H1 (cell line): Measurements from ENCODE around the gene ZFAND3. TPM values are rescaled to one million over a fixed set of nuclear protein-coding genes. Genes with fewer than 3 reads are reported as not detected.

ENCODE experiments used
- CTCF ChIA-PET: fragments of 300-600 bp; sonication (Branson Sonifier 250); formaldehyde crosslinking; loops from one replicate; lab custom pipeline; 2021; ENCODE audit not compliant: partially characterized antibody; lab: Charles Lee
- POLR2A ChIA-PET: fragments of 300-600 bp; sonication (Branson Sonifier 250); formaldehyde crosslinking; loops from one replicate; lab custom pipeline; 2021; ENCODE audit warnings: inconsistent platforms; ENCODE audit not compliant: partially characterized antibody; lab: Charles Lee
- DNase-seq, 2 experiments: peaks; one replicate each; pipeline versions ENCODE4 v3.0.0 to v3.0.0-alpha.2; 2010 to 2022; ENCODE audit warnings: low spot score in 2 of 2, low read depth in 1 of 2, mixed read lengths in 1 of 2
- FAIRE-seq: peaks from 2 replicates; lab custom pipeline; 2011; peaks lifted over from hg19 to GRCh38; lab: Jason Lieb, UNC
- H2AFZ ChIP-seq: 2 replicates; pipeline ENCODE4 v1.8.1; 2012; ENCODE audit warnings: low read length, inconsistent platforms
- H2AK5ac ChIP-seq: 2 replicates; pipeline ENCODE4 v1.6.1; 2013; ENCODE audit warnings: low read depth, low read length
- H2BK120ac ChIP-seq: replicated peaks from 2 replicates; pipeline ENCODE3; 2013; ENCODE audit warnings: low read depth, low read length, inconsistent platforms
- H2BK12ac ChIP-seq: 2 replicates; pipeline ENCODE4 v1.6.1; 2013; ENCODE audit warnings: low read depth, low read length
- H2BK15ac ChIP-seq: 2 replicates; pipeline ENCODE4 v1.6.1; 2013; ENCODE audit warnings: low read length
- H2BK20ac ChIP-seq: 2 replicates; pipeline ENCODE4 v1.6.1; 2013; ENCODE audit warnings: low read length
- H2BK5ac ChIP-seq: 2 replicates; pipeline ENCODE4 v1.6.1; 2013; ENCODE audit warnings: low read depth, low read length
- H3K14ac ChIP-seq: 2 replicates; pipeline ENCODE4 v1.6.1; 2013; ENCODE audit warnings: inconsistent platforms; ENCODE audit not compliant: insufficient read length
- H3K18ac ChIP-seq: 2 replicates; pipeline ENCODE4 v1.6.1; 2013; ENCODE audit warnings: low read length; ENCODE audit errors: extremely low read depth
- H3K23ac ChIP-seq: 2 replicates; pipeline ENCODE4 v1.6.1; 2013; ENCODE audit warnings: inconsistent platforms; ENCODE audit not compliant: insufficient read length
- H3K23me2 ChIP-seq: 2 replicates; pipeline ENCODE4 v1.6.1; 2013; ENCODE audit warnings: low read depth, low read length
- H3K27ac ChIP-seq: 2 replicates; pipeline ENCODE4 v1.6.1; 2011; ENCODE audit warnings: low read depth, low read length, inconsistent platforms
- H3K27me3 ChIP-seq, 4 experiments: replicated peaks in 1 of 4; 1 replicate in 1 of 4; 2 replicates in 3 of 4; pipeline versions ENCODE4 v1.6.1 to v1.8.1; 2011 to 2013; ENCODE audit warnings: low read length in 3 of 4, mild to moderate bottlenecking in 3 of 4, inconsistent platforms in 2 of 4, mixed read lengths in 2 of 4, moderate library complexity in 1 of 4; ENCODE audit not compliant: control insufficient read depth in 3 of 4, insufficient read depth in 3 of 4; ENCODE audit errors: extremely low read depth in 1 of 4
- H3K36me3 ChIP-seq, 4 experiments: 2 replicates each; pipeline versions ENCODE4 v1.6.1 to v1.8.1; 2011 to 2013; ENCODE audit warnings: mild to moderate bottlenecking in 4 of 4, low read length in 3 of 4, moderate library complexity in 2 of 4, control low read depth in 1 of 4, inconsistent platforms in 1 of 4; ENCODE audit not compliant: insufficient read depth in 4 of 4, control insufficient read depth in 2 of 4
- H3K4ac ChIP-seq: replicated peaks from 2 replicates; pipeline ENCODE3; 2013; ENCODE audit warnings: low read length, low read depth, mixed read lengths, inconsistent platforms; ENCODE audit not compliant: insufficient read length
- H3K4me1 ChIP-seq, 4 experiments: replicated peaks in 1 of 4; 1 replicate in 1 of 4; 2 replicates in 3 of 4; pipeline versions ENCODE4 v1.6.1 to v1.8.1; 2011 to 2013; ENCODE audit warnings: low read length in 3 of 4, inconsistent platforms in 2 of 4, mixed read lengths in 1 of 4; ENCODE audit not compliant: insufficient read depth in 4 of 4, control insufficient read depth in 3 of 4
- H3K4me2 ChIP-seq, 2 experiments: 2 replicates each; pipeline versions ENCODE4 v1.6.1 to v1.8.1; 2011 to 2013; ENCODE audit warnings: low read depth in 2 of 2, low read length in 2 of 2, control low read depth in 1 of 2, inconsistent platforms in 1 of 2, mild to moderate bottlenecking in 1 of 2; ENCODE audit not compliant: insufficient read depth in 1 of 2
- H3K4me3 ChIP-seq, 4 experiments: fragments of 200-600, 300-600 bp in 1 of 4; sonication (generic), shearing (Covaris generic), sonication (Bioruptor Twin) in 1 of 4; 2 replicates each; pipeline versions ENCODE4 v1.5.1 to v1.8.1; 2011 to 2016; ENCODE audit warnings: low read length in 4 of 4, low read depth in 3 of 4, control low read depth in 2 of 4, inconsistent platforms in 2 of 4, mild to moderate bottlenecking in 2 of 4, mixed read lengths in 1 of 4, moderate library complexity in 1 of 4; ENCODE audit not compliant: insufficient read depth in 2 of 4; ENCODE audit errors: extremely low read depth in 1 of 4
- H3K56ac ChIP-seq: replicated peaks from 2 replicates; pipeline ENCODE3; 2013; ENCODE audit warnings: low read depth, mild to moderate bottlenecking, mixed read lengths, low read length, inconsistent platforms; ENCODE audit not compliant: insufficient read length
- H3K79me1 ChIP-seq: 2 replicates; pipeline ENCODE4 v1.6.1; 2013; ENCODE audit warnings: low read depth, low read length, control low read depth
- H3K79me2 ChIP-seq, 2 experiments: 2 replicates each; pipeline versions ENCODE4 v1.6.1 to v1.8.1; 2012 to 2013; ENCODE audit warnings: low read length in 2 of 2, mild to moderate bottlenecking in 2 of 2, inconsistent platforms in 1 of 2; ENCODE audit not compliant: insufficient read depth in 2 of 2, control insufficient read depth in 1 of 2
- H3K9ac ChIP-seq, 4 experiments: replicated peaks in 1 of 4; 1 replicate in 1 of 4; 2 replicates in 3 of 4; pipeline versions ENCODE4 v1.6.1 to v1.8.1; 2011 to 2013; ENCODE audit warnings: low read depth in 3 of 4, low read length in 3 of 4, control low read depth in 2 of 4, mild to moderate bottlenecking in 2 of 4, moderate library complexity in 2 of 4, inconsistent platforms in 1 of 4; ENCODE audit errors: extremely low read depth in 1 of 4
- H3K9me3 ChIP-seq, 2 experiments: 2 replicates each; pipeline versions ENCODE4 v1.6.1 to v1.8.1; 2012 to 2013; ENCODE audit warnings: mild to moderate bottlenecking in 2 of 2, moderate library complexity in 2 of 2, control low read depth in 1 of 2, inconsistent platforms in 1 of 2, low read depth in 1 of 2, low read length in 1 of 2, mixed read lengths in 1 of 2; ENCODE audit not compliant: insufficient read depth in 2 of 2
- H4K20me1 ChIP-seq, 2 experiments: replicated peaks in 1 of 2; 2 replicates each; pipeline versions ENCODE3 to v1.8.1; 2011 to 2013; ENCODE audit warnings: inconsistent platforms in 2 of 2, low read length in 2 of 2, mild to moderate bottlenecking in 1 of 2; ENCODE audit not compliant: insufficient read depth in 2 of 2, control insufficient read depth in 1 of 2
- H4K5ac ChIP-seq: 2 replicates; pipeline ENCODE4 v1.6.1; 2013; ENCODE audit warnings: low read length, low read depth, mixed read lengths, inconsistent platforms; ENCODE audit not compliant: insufficient read length
- H4K8ac ChIP-seq: 2 replicates; pipeline ENCODE4 v1.8.0; 2013; ENCODE audit warnings: mild to moderate bottlenecking, moderate library complexity, low read length, inconsistent platforms; ENCODE audit not compliant: insufficient read depth; ENCODE audit errors: extremely low read depth
- H4K91ac ChIP-seq: replicated peaks from 2 replicates; pipeline ENCODE3; 2013; ENCODE audit warnings: low read length, mixed read lengths, inconsistent platforms; ENCODE audit not compliant: insufficient read length
- BACH1 ChIP-seq: IDR thresholded peaks from 2 replicates; pipeline ENCODE4 v1.6.1; 2012; ENCODE audit warnings: low read length, improper control_type of control experiment
- CEBPB ChIP-seq: IDR thresholded peaks from 2 replicates; pipeline ENCODE4 v1.6.1; 2012; ENCODE audit warnings: low read depth, low read length
- FOSL1 ChIP-seq: IDR thresholded peaks from 2 replicates; pipeline ENCODE4 v1.6.1; 2011; ENCODE audit warnings: mild to moderate bottlenecking, low read depth, low read length, moderate library complexity; ENCODE audit not compliant: insufficient read depth
- GTF2F1 ChIP-seq: IDR thresholded peaks from 2 replicates; pipeline ENCODE4 v1.6.1; 2012; ENCODE audit warnings: low read depth, low read length, improper control_type of control experiment, borderline replicate concordance
- KDM5A ChIP-seq: fragments of 200-600 bp; IDR thresholded peaks from 2 replicates; pipeline ENCODE4 v1.7.1; 2012; ENCODE audit warnings: mild to moderate bottlenecking, low read length, inconsistent platforms, mixed read lengths
- NANOG ChIP-seq: IDR thresholded peaks from 2 replicates; pipeline ENCODE4 v1.6.1; 2011; ENCODE audit warnings: low read length, low read depth, mild to moderate bottlenecking, inconsistent platforms; ENCODE audit not compliant: insufficient read depth, poor library complexity, severe bottlenecking
- POU5F1 ChIP-seq: IDR thresholded peaks from 2 replicates; pipeline ENCODE4 v1.6.1; 2011; ENCODE audit warnings: low read depth, mild to moderate bottlenecking, low read length, moderate library complexity
- RNF2 ChIP-seq: fragments of 200-900, 300-1000 bp; sonication (generic); IDR thresholded peaks from 2 replicates; pipeline ENCODE4 v1.7.1; 2016; ENCODE audit warnings: borderline replicate concordance, low read depth, mild to moderate bottlenecking, antibody characterized with exemption, low read length; ENCODE audit not compliant: poor library complexity, severe bottlenecking; ENCODE audit errors: missing control alignments
- SIN3A ChIP-seq, 2 experiments: IDR thresholded peaks in 1 of 2; conservative IDR thresholded peaks in 1 of 2; 2 replicates each; pipeline ENCODE4 v1.6.1; 2011 to 2012; ENCODE audit warnings: low read length in 2 of 2, improper control_type of control experiment in 1 of 2, low read depth in 1 of 2, mild to moderate bottlenecking in 1 of 2
- SIX5 ChIP-seq: IDR thresholded peaks from 2 replicates; pipeline ENCODE4 v1.6.1; 2011; ENCODE audit warnings: mild to moderate bottlenecking, low read depth, low read length
- SP1 ChIP-seq: IDR thresholded peaks from 2 replicates; pipeline ENCODE4 v1.6.1; 2011; ENCODE audit warnings: low read depth, low read length
- ZNF274 ChIP-seq: IDR thresholded peaks from 2 replicates; pipeline ENCODE4 v1.7.0; 2012; ENCODE audit warnings: low read length, borderline replicate concordance; ENCODE audit errors: extremely low read depth
- WGBS, 2 experiments: shearing (Covaris generic) in 1 of 2; methylation state at CpG; one replicate each; pipeline versions ENCODE4 v1.1.6 to v1.1.7; 2013 to 2015; ENCODE audit warnings: low lambda C conversion rate in 2 of 2, mixed read lengths in 2 of 2, inconsistent platforms in 1 of 2, low coverage in 1 of 2, missing lambda C conversion rate in 1 of 2; ENCODE audit not compliant: insufficient replicate concordance in 2 of 2, insufficient coverage in 1 of 2, insufficient read length in 1 of 2; ENCODE audit errors: extremely low coverage in 1 of 2, missing lambda C conversion rate in 1 of 2; 5-methylcytosine and 5-hydroxymethylcytosine counted together
- polyA plus RNA-seq, 7 experiments: library from polyadenylated mRNA; depleted of rRNA in 3 of 7; stranded (reverse) in 5 of 7; unstranded in 2 of 7; fragments of >200 nt in 5 of 7; fragments of 200-250 nt in 2 of 7; gene quantifications; 1 replicate in 5 of 7; 2 replicates in 1 of 7; 4 replicates in 1 of 7; pipeline versions ENCODE4 v1.2.1 to v1.2.3, GENCODE V29; 2011 to 2013; ENCODE audit warnings: missing spikeins in 2 of 7, mixed read lengths in 2 of 7
- total RNA-seq: library from RNA; stranded (reverse); fragmentation: NEBNext Ultra II Directional; extraction: Animal tissue kit (Norgen Biotek cat#: 25700); gene quantifications from 2 replicates; pipeline ENCODE4 v1.2.1, GENCODE V29; 2021

The ZFAND3 gene
- total and polyA plus RNA-seq, 2 of the 8 experiments (the other 6 are each of a cell fraction or from before 2014, with no cell fraction given), result 13.0 to 51.3 TPM

DNA sequence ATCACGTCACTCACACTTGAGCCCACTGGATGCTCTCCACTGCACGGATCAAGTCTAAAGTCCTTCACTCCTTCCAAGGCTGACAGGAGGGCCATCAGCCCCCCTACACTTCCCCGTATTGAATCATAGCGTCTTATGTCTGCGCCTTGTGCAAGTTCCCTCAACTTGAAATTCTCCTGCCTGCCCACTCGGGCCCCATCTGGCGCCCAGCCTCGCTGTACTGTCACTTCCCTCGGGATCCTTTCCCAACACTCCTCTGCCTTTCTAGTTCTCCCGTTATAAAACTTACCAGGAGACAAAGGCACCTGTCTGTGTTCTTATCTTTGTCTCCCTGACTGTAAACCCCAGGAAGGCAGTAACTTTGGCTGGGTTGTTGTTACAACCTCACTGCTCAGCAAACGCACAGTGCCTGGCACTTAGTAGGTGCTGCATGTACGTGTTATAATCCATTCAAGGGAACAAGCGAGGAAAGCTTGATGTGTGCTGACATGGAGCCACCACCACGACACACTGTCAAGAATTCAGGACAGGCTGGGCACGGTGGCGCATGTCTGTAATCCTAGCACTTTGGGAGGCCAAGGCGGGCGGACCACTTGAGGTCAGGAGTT lies 33.8 kb upstream of the ZFAND3 start:
- Histone ChIP-seq H2BK15ac (peak overlapping the region; percentile 88; the same call in 1 of the 2 replicates), H2AK5ac (peak overlapping the region; percentile 53), H3K18ac (no peak overlapping the region), H3K23me2 (peaks cover 12% of the 10 kb centered on the region), H4K8ac (no peak overlapping the region), H2BK12ac (peak overlapping the region; percentile 84; the same call in 1 of the 2 replicates), H3K9ac (no peak overlapping the region), H3K4me3 (no peak overlapping the region), H3K79me1 (no peaks in the 10 kb centered on the region), H4K5ac (no peak overlapping the region), H2BK20ac (no peak overlapping the region), H2BK120ac (no peak overlapping the region), H3K23ac (no peak overlapping the region), H3K9me3 (no peaks in the 10 kb centered on the region), H3K79me2 (no peaks in the 10 kb centered on the region), H3K36me3 (no peaks in the 10 kb centered on the region), H3K14ac (no peak overlapping the region), H3K27me3 (peaks cover 0 to 18% (median 14%) of the 10 kb centered on the region in 4 experiments; a peak in 6 of 7 replicates), H2BK5ac (no peak overlapping the region; the same call in 1 of the 2 replicates), H3K27ac (no peak overlapping the region), H3K56ac (no peak overlapping the region), H2AFZ (no peak overlapping the region), H4K20me1 (no peaks in the 10 kb centered on the region), H3K4me2 (peak overlapping the region in 1 of 2 experiments; percentile 80; a peak in 1 of 4 replicates), H3K4ac (no peak overlapping the region), H4K91ac (no peak overlapping the region), H3K4me1 (peaks cover under 1 to 22% (median 14%) of the 10 kb centered on the region in 4 experiments)
- ChIA-PET POLR2A (interaction anchor here (1.4 to 4.4 kb wide), 3 partner anchors 10 to 34 kb away, joined by 4 to 26 read pairs (median 24); partner anchors contain the start of gene ZFAND3), CTCF (interaction anchor here (0.9 to 4.4 kb wide), 7 partner anchors 15 to 230 kb away, joined by 3 to 16 read pairs (median 4); no protein-coding TSS in a partner anchor)
- 91% methylated on average over 18 of the region's 18 CpGs; no CpG with 5 or more reads in 1 of the 2 experiments for WGBS, 2 experiments
- no peak for DNase-seq
- no peak for FAIRE-seq
- no peak for TF ChIP-seq BACH1
- TF ChIP-seq NANOG, result no peak
- no peak for TF ChIP-seq CEBPB
- no peak for TF ChIP-seq GTF2F1
- no peak for TF ChIP-seq RNF2
- no peak for TF ChIP-seq FOSL1
- TF ChIP-seq SP1, result no peak
- no peak for TF ChIP-seq SIN3A (conservative IDR thresholded peaks at IDR 0.05 in 1 of 2, IDR thresholded peaks at IDR 0.05 in 1 of 2; ENCODE audit: low read depth in 1 of 2, low read length in 2 of 2)
- TF ChIP-seq ZNF274, result no peak
- no peak for TF ChIP-seq KDM5A
- no peak for TF ChIP-seq POU5F1
- TF ChIP-seq SIX5, result no peak
